ENCODE measurements around the gene CFAP53.
A peak's percentile ranks its signal among the peaks of the same experiment; 100 is the strongest.
"Not testable (repeated sequence)": the region's sequence is repeated elsewhere in the genome, so short reads cannot be mapped to it uniquely, and the experiment has no call there.

The CFAP53 gene

GRCh38 chr18:50240080-50240563 is 26.2 kb downstream of the CFAP53 start:
- ATAC-seq, result no peak
- TF ChIP-seq TOX (CRISPR knock-in tag; IDR thresholded peaks at IDR 0.05; ENCODE audit: borderline replicate concordance) (no peak), GLIS3 (CRISPR knock-in tag; IDR thresholded peaks at IDR 0.05) (no peak)

GRCh38 chr18:50232419-50232818 is 33.9 kb downstream of the CFAP53 start:
- ATAC-seq, result no peak
- TF ChIP-seq PATZ1 (CRISPR knock-in tag; IDR thresholded peaks at IDR 0.05; ENCODE audit: borderline replicate concordance) (no peak), TSHZ2 (CRISPR knock-in tag; IDR thresholded peaks at IDR 0.05) (no peak), RARB (CRISPR knock-in tag; IDR thresholded peaks at IDR 0.05) (no peak), ISL1 (CRISPR knock-in tag; IDR thresholded peaks at IDR 0.05) (no peak), ZNF70 (CRISPR knock-in tag; IDR thresholded peaks at IDR 0.05) (no peak), BACH2 (CRISPR knock-in tag; IDR thresholded peaks at IDR 0.05; ENCODE audit: borderline replicate concordance) (no peak), PPARA (CRISPR knock-in tag; IDR thresholded peaks at IDR 0.05; ENCODE audit: borderline replicate concordance) (no peak), ARNTL (CRISPR knock-in tag; IDR thresholded peaks at IDR 0.05; ENCODE audit: borderline replicate concordance, low read depth) (no peak), GLIS3 (CRISPR knock-in tag; IDR thresholded peaks at IDR 0.05) (no peak), SNAI2 (CRISPR knock-in tag; IDR thresholded peaks at IDR 0.05) (no peak)

- TF ChIP-seq CREB5 (CRISPR knock-in tag; IDR thresholded peaks at IDR 0.05; ENCODE audit: low read depth) (no peak), PPARA (CRISPR knock-in tag; IDR thresholded peaks at IDR 0.05; ENCODE audit: borderline replicate concordance) (no peak), ZNF8 (CRISPR knock-in tag; IDR thresholded peaks at IDR 0.05) (no peak), ZC3H10 (CRISPR knock-in tag; IDR thresholded peaks at IDR 0.05) (no peak), TSHZ2 (CRISPR knock-in tag; IDR thresholded peaks at IDR 0.05) (no peak)
- no peak for ATAC-seq
Observed at GRCh38 chr18:50231621-50232020, 34.7 kb downstream of the CFAP53 start.

- not testable (repeated sequence) for ATAC-seq
Observed at GRCh38 chr18:50220249-50220648, 46.0 kb downstream of the CFAP53 start.

GRCh38 chr18:50218432-50219197 is 47.7 kb downstream of the CFAP53 start:
- ATAC-seq, result peak; percentile 54; the same call in 2 of the 3 replicates
- TF ChIP-seq PATZ1 (CRISPR knock-in tag; IDR thresholded peaks at IDR 0.05; ENCODE audit: borderline replicate concordance) (no peak), GLIS3 (CRISPR knock-in tag; IDR thresholded peaks at IDR 0.05) (no peak), POU6F1 (CRISPR knock-in tag; IDR thresholded peaks at IDR 0.05; ENCODE audit: borderline replicate concordance, low read depth) (no peak), CSRNP3 (CRISPR knock-in tag; IDR thresholded peaks at IDR 0.05) (no peak), ZNF8 (CRISPR knock-in tag; IDR thresholded peaks at IDR 0.05) (no peak), PPARA (CRISPR knock-in tag; IDR thresholded peaks at IDR 0.05; ENCODE audit: borderline replicate concordance) (no peak), ZFP30 (CRISPR knock-in tag; IDR thresholded peaks at IDR 0.05) (no peak), TCF4 (CRISPR knock-in tag; IDR thresholded peaks at IDR 0.05; ENCODE audit: borderline replicate concordance) (no peak), ISL1 (CRISPR knock-in tag; IDR thresholded peaks at IDR 0.05) (no peak), RARB (CRISPR knock-in tag; IDR thresholded peaks at IDR 0.05) (no peak), ZNF70 (CRISPR knock-in tag; IDR thresholded peaks at IDR 0.05) (no peak)

Measured in SK-N-SH treated with all-trans-retinoic acid at 6 μM for 48 hours (cell line).